ENCODE measurements around the gene PITRM1.

Gene PITRM1

DNA sequence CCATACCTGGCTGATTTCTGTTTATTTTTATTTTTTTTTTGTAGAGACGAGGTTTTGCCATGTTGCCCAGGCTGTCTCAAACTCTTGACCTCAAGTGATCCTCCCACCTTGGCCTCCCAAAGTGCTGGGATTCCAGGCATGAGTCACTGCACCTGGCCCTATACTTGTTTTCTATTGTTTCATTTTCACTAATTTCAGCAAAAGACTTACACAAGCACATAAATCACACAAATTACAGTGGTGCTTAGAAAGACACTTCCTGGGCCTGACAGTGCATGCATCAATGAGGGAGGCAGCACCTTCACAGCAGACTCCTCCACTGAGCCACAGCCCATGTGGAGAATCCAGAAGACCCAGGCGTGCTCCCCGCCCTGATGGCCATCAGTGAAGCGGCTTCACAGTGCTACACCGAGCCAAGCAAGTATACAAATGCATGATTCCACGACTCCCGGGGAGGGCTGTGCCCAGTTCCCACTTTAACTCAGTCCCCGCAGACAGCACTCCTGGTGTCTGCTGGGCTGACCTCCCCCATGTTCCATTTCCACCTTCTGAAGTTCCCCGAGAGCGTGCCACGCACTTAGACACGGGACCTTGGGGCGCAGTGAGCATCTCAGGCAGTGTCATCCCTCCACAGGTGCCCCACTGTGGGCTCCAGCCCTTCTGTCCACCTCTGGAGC is 20.6 kb downstream of the PITRM1 start:
- peaks cover 29 to 96% of the 10 kb centered on the region in 2 donors for H3K36me3 ChIP-seq (replicated peaks in 1 of 2; ENCODE audit: control insufficient read depth in 2 of 2, insufficient read depth in 2 of 2, low read length in 2 of 2)
- no peak overlapping the region for H3K14ac ChIP-seq (ENCODE audit: low read length)
- no peaks in the 10 kb centered on the region for H3K27me3 ChIP-seq (ENCODE audit: control insufficient read depth in 3 of 3, insufficient read depth in 3 of 3, low read depth in 1 of 3, low read length in 3 of 3)
- no peak for DNase-seq (ENCODE audit: low spot score)
- no peak overlapping the region for H2BK120ac ChIP-seq (ENCODE audit: low read depth, low read length)
- H3K4ac ChIP-seq (ENCODE audit: low read length): no peak overlapping the region
- H3K18ac ChIP-seq (ENCODE audit: low read length): no peak overlapping the region
- no peaks in the 10 kb centered on the region for H3K4me1 ChIP-seq (ENCODE audit: control insufficient read depth in 2 of 2, insufficient read depth in 1 of 2, low read depth in 1 of 2, low read length in 2 of 2)
- no peak overlapping the region for H3K27ac ChIP-seq (replicated peaks; ENCODE audit: low read length)
- peak overlapping the region in 1 of 2 donors; percentile 9 for H3K4me3 ChIP-seq (ENCODE audit: low read length in 2 of 2)
- no peak overlapping the region for H2AK5ac ChIP-seq (ENCODE audit: low read depth, low read length)
- H2BK15ac ChIP-seq (ENCODE audit: low read length): no peak overlapping the region
- H3K23ac ChIP-seq (ENCODE audit: low read depth, low read length, poor library complexity): no peak overlapping the region
- H3K4me2 ChIP-seq (ENCODE audit: insufficient read depth, low read length, poor library complexity, severe bottlenecking): no peak overlapping the region
- H3K9ac ChIP-seq (ENCODE audit: low read depth, low read length, poor library complexity): no peak overlapping the region
- no peak overlapping the region for H2BK12ac ChIP-seq (ENCODE audit: low read length)
- H4K8ac ChIP-seq (ENCODE audit: low read depth, low read length): no peak overlapping the region
- H4K91ac ChIP-seq (ENCODE audit: low read depth, low read length, poor library complexity): no peak overlapping the region
- H2AFZ ChIP-seq (ENCODE audit: low read length): no peak overlapping the region
- WGBS, 2 donors (ENCODE audit: extremely low coverage in 2 of 2, insufficient read length in 2 of 2, insufficient replicate concordance in 1 of 2): no CpG with 5 or more reads among the region's 13 CpGs
- H3K79me1 ChIP-seq (ENCODE audit: low read depth, low read length): no peaks in the 10 kb centered on the region
- H3K9me3 ChIP-seq (replicated peaks in 1 of 2; ENCODE audit: control insufficient read depth in 2 of 2, insufficient read depth in 1 of 2, low read depth in 1 of 2, low read length in 2 of 2): no peaks in the 10 kb centered on the region
- H2BK5ac ChIP-seq (ENCODE audit: low read length): no peak overlapping the region

DNA sequence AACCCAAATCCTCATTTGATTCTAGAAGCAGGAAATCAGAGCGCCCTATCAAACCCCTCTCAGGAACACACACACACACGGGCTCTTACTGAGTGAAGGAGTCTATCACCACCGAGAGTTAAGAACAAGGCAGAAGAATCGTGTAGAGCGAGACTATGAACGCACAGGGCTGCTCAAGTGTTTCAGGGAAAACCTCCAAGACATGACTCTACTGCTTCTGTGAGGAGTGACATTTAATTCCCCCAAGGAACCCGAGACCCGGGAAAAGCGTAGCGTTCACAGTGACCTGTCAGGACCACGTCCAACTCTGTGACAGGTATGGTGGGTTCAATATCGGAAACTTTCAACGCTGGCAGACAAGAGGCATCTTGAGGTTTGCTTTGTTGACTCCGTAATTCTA is 21.6 kb downstream of the PITRM1 start:
- Histone ChIP-seq H3K36me3 (replicated peaks in 1 of 2; ENCODE audit: control insufficient read depth in 2 of 2, insufficient read depth in 2 of 2, low read length in 2 of 2) (peaks cover 30 to 96% of the 10 kb centered on the region in 2 donors), H4K91ac (ENCODE audit: low read depth, low read length, poor library complexity) (no peak overlapping the region), H3K4ac (ENCODE audit: low read length) (no peak overlapping the region), H2BK15ac (ENCODE audit: low read length) (no peak overlapping the region), H2BK5ac (ENCODE audit: low read length) (no peak overlapping the region), H2AFZ (ENCODE audit: low read length) (no peak overlapping the region), H3K9me3 (replicated peaks in 1 of 2; ENCODE audit: control insufficient read depth in 2 of 2, insufficient read depth in 1 of 2, low read depth in 1 of 2, low read length in 2 of 2) (no peaks in the 10 kb centered on the region), H3K4me2 (ENCODE audit: insufficient read depth, low read length, poor library complexity, severe bottlenecking) (no peak overlapping the region), H3K9ac (ENCODE audit: low read depth, low read length, poor library complexity) (no peak overlapping the region), H3K27ac (replicated peaks; ENCODE audit: low read length) (no peak overlapping the region), H3K4me1 (ENCODE audit: control insufficient read depth in 2 of 2, insufficient read depth in 1 of 2, low read depth in 1 of 2, low read length in 2 of 2) (no peaks in the 10 kb centered on the region), H3K18ac (ENCODE audit: low read length) (no peak overlapping the region), H3K4me3 (ENCODE audit: low read length in 2 of 2) (no peak overlapping the region), H3K79me1 (ENCODE audit: low read depth, low read length) (no peaks in the 10 kb centered on the region), H3K23ac (ENCODE audit: low read depth, low read length, poor library complexity) (no peak overlapping the region), H2BK120ac (ENCODE audit: low read depth, low read length) (no peak overlapping the region), H4K8ac (ENCODE audit: low read depth, low read length) (no peak overlapping the region), H3K27me3 (ENCODE audit: control insufficient read depth in 3 of 3, insufficient read depth in 3 of 3, low read depth in 1 of 3, low read length in 3 of 3) (no peaks in the 10 kb centered on the region), H2BK12ac (ENCODE audit: low read length) (no peak overlapping the region), H2AK5ac (ENCODE audit: low read depth, low read length) (no peak overlapping the region), H3K14ac (ENCODE audit: low read length) (no peak overlapping the region)
- no CpG with 5 or more reads among the region's 14 CpGs for WGBS, 2 donors (ENCODE audit: extremely low coverage in 2 of 2, insufficient read length in 2 of 2, insufficient replicate concordance in 1 of 2)
- DNase-seq (ENCODE audit: low spot score): no peak

DNA sequence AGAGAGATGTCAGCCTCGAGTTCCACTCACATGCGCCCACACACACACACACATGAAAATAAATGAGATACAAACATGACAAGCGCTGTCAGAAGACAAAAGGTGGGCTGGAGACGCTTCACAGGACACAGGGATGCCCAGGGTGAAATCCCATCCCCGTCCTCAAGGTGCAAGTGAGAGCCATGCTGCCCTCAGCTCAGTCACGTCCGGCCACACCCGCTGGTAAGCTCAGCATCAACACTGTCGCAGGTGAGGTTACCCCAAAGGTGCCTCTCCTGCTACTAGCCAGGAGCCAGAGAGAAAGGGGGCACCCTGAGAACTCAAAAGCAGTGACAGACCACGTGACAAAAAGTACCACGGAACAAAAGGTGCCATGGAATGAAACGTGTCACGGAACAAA is 22.2 kb downstream of the PITRM1 start:
- Histone ChIP-seq H2BK15ac (ENCODE audit: low read length) (no peak overlapping the region), H3K4me1 (ENCODE audit: control insufficient read depth in 2 of 2, insufficient read depth in 1 of 2, low read depth in 1 of 2, low read length in 2 of 2) (no peaks in the 10 kb centered on the region), H3K4ac (ENCODE audit: low read length) (no peak overlapping the region), H3K4me2 (ENCODE audit: insufficient read depth, low read length, poor library complexity, severe bottlenecking) (no peak overlapping the region), H3K36me3 (replicated peaks in 1 of 2; ENCODE audit: control insufficient read depth in 2 of 2, insufficient read depth in 2 of 2, low read length in 2 of 2) (peaks cover 27 to 96% of the 10 kb centered on the region in 2 donors), H2AFZ (ENCODE audit: low read length) (no peak overlapping the region), H4K91ac (ENCODE audit: low read depth, low read length, poor library complexity) (no peak overlapping the region), H3K79me1 (ENCODE audit: low read depth, low read length) (no peaks in the 10 kb centered on the region), H3K18ac (ENCODE audit: low read length) (peak overlapping the region; percentile 8), H2BK5ac (ENCODE audit: low read length) (no peak overlapping the region), H3K27me3 (ENCODE audit: control insufficient read depth in 3 of 3, insufficient read depth in 3 of 3, low read depth in 1 of 3, low read length in 3 of 3) (no peaks in the 10 kb centered on the region), H3K27ac (replicated peaks; ENCODE audit: low read length) (no peak overlapping the region), H4K8ac (ENCODE audit: low read depth, low read length) (no peak overlapping the region), H3K9ac (ENCODE audit: low read depth, low read length, poor library complexity) (no peak overlapping the region), H2BK120ac (ENCODE audit: low read depth, low read length) (no peak overlapping the region), H3K4me3 (ENCODE audit: low read length in 2 of 2) (peak overlapping the region in 1 of 2 donors; percentile 18), H3K23ac (ENCODE audit: low read depth, low read length, poor library complexity) (no peak overlapping the region), H2BK12ac (ENCODE audit: low read length) (no peak overlapping the region), H3K14ac (ENCODE audit: low read length) (no peak overlapping the region), H3K9me3 (replicated peaks in 1 of 2; ENCODE audit: control insufficient read depth in 2 of 2, insufficient read depth in 1 of 2, low read depth in 1 of 2, low read length in 2 of 2) (no peaks in the 10 kb centered on the region), H2AK5ac (ENCODE audit: low read depth, low read length) (no peak overlapping the region)
- DNase-seq (ENCODE audit: low spot score): no peak
- WGBS, 2 donors (ENCODE audit: extremely low coverage in 2 of 2, insufficient read length in 2 of 2, insufficient replicate concordance in 1 of 2): no CpG with 5 or more reads among the region's 13 CpGs

DNA sequence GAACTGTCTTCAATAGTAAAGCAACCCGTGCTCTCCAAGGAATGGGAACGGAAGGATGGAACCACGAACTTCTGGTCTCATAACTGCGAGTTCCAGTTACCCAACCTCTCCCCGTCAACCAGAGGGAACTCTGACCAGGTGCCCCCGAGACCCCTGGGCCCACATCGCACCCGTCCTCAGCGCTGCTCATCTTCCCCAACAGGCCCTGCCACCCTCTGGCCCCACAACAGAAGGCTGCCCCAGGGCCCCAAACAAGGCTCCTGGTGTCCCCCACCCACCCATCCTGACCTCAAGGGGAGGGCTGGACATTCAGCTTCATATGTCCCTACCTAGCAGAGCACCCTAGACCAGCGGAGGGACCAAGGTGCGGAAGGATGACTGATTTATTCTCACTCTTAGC is 22.7 kb downstream of the PITRM1 start:
- peaks cover 25 to 96% of the 10 kb centered on the region in 2 donors for H3K36me3 ChIP-seq (replicated peaks in 1 of 2; ENCODE audit: control insufficient read depth in 2 of 2, insufficient read depth in 2 of 2, low read length in 2 of 2)

More for the DNA sequence above, 22.7 kb downstream of the PITRM1 start:
- Histone ChIP-seq H3K4me2 (ENCODE audit: insufficient read depth, low read length, poor library complexity, severe bottlenecking) (no peak overlapping the region), H3K4ac (ENCODE audit: low read length) (no peak overlapping the region), H3K23ac (ENCODE audit: low read depth, low read length, poor library complexity) (no peak overlapping the region), H4K91ac (ENCODE audit: low read depth, low read length, poor library complexity) (no peak overlapping the region), H3K79me1 (ENCODE audit: low read depth, low read length) (no peaks in the 10 kb centered on the region), H3K4me1 (ENCODE audit: control insufficient read depth in 2 of 2, insufficient read depth in 1 of 2, low read depth in 1 of 2, low read length in 2 of 2) (no peaks in the 10 kb centered on the region), H2BK120ac (ENCODE audit: low read depth, low read length) (no peak overlapping the region), H3K14ac (ENCODE audit: low read length) (no peak overlapping the region), H2AFZ (ENCODE audit: low read length) (no peak overlapping the region), H2BK5ac (ENCODE audit: low read length) (no peak overlapping the region), H2BK15ac (ENCODE audit: low read length) (no peak overlapping the region), H2AK5ac (ENCODE audit: low read depth, low read length) (no peak overlapping the region), H3K9ac (ENCODE audit: low read depth, low read length, poor library complexity) (no peak overlapping the region), H3K4me3 (ENCODE audit: low read length in 2 of 2) (no peak overlapping the region), H2BK12ac (ENCODE audit: low read length) (no peak overlapping the region), H3K18ac (ENCODE audit: low read length) (no peak overlapping the region), H3K27me3 (ENCODE audit: control insufficient read depth in 3 of 3, insufficient read depth in 3 of 3, low read depth in 1 of 3, low read length in 3 of 3) (no peaks in the 10 kb centered on the region), H3K27ac (replicated peaks; ENCODE audit: low read length) (no peak overlapping the region), H4K8ac (ENCODE audit: low read depth, low read length) (no peak overlapping the region), H3K9me3 (replicated peaks in 1 of 2; ENCODE audit: control insufficient read depth in 2 of 2, insufficient read depth in 1 of 2, low read depth in 1 of 2, low read length in 2 of 2) (no peaks in the 10 kb centered on the region)
- WGBS, 2 donors (ENCODE audit: extremely low coverage in 2 of 2, insufficient read length in 2 of 2, insufficient replicate concordance in 1 of 2): no CpG with 5 or more reads among the region's 11 CpGs
- DNase-seq (ENCODE audit: low spot score): no peak

Measured in neuronal stem cell (in vitro differentiated cells).